Adrenal gland (tissue), 12 donors: ENCODE results near the gene L3MBTL1. TPM values are rescaled to one million over a fixed set of nuclear protein-coding genes. Genes with fewer than 3 reads are reported as not detected.

Experiments
- DNase-seq, 7 donors: peaks; one replicate each; pipeline ENCODE4 v3.0.0-alpha.2; 2019 to 2020
- H3K27ac ChIP-seq, 5 donors: fragments of 200-600 bp; sonication (generic) in 4 of 5; 1 replicate in 3 of 5; 2 replicates in 2 of 5; pipeline versions ENCODE4 v1.5.1 to v1.8.0; 2016 to 2020; ENCODE audit warnings: mild to moderate bottlenecking in 1 of 5
- H3K27me3 ChIP-seq: fragments of 200-600 bp; 2 replicates; pipeline ENCODE4 v1.8.0; 2021
- H3K36me3 ChIP-seq, 2 donors: fragments of 200-600 bp; replicated peaks in 1 of 2; 1 replicate in 1 of 2; 2 replicates in 1 of 2; pipeline versions ENCODE4 v1.5.1 to v1.8.0; 2018 to 2022
- H3K4me1 ChIP-seq, 2 donors: fragments of 200-600 bp; replicated peaks in 1 of 2; 1 replicate in 1 of 2; 2 replicates in 1 of 2; pipeline versions ENCODE4 v1.5.1 to v1.8.0; 2018 to 2021
- H3K4me3 ChIP-seq, 4 donors: fragments of 200-600 bp; sonication (generic) in 3 of 4; one replicate each; pipeline ENCODE4 v1.5.1; 2016 to 2018
- H3K9me3 ChIP-seq, 3 donors: fragments of 200-600 bp; sonication (generic) in 1 of 3; replicated peaks in 1 of 3; 1 replicate in 2 of 3; 2 replicates in 1 of 3; pipeline versions ENCODE4 v1.5.1 to v1.8.0; 2016 to 2021
- CTCF ChIP-seq, 6 experiments: fragments of 450-650 bp in 4 of 6; fragments of 200-600 bp in 2 of 6; sonication (generic) in 1 of 6; IDR thresholded peaks; 1 replicate in 5 of 6; 2 replicates in 1 of 6; pipeline versions ENCODE4 v1.5.1 to v1.8.0; 2016 to 2021; ENCODE audit warnings: antibody characterized with exemption in 6 of 6, mild to moderate bottlenecking in 2 of 6, moderate library complexity in 1 of 6
- POLR2A ChIP-seq, 2 donors: fragments of 450-650 bp; IDR thresholded peaks; one replicate each; pipeline ENCODE4 v1.6.1; 2017; ENCODE audit warnings: antibody characterized with exemption in 2 of 2, mild to moderate bottlenecking in 2 of 2, moderate library complexity in 1 of 2
- WGBS, 4 donors: extraction: QIAGEN DNeasy Blood & Tissue Kit in 2 of 4; methylation state at CpG; one replicate each; pipeline versions ENCODE4 v1.1.5 to v1.1.7; 2013 to 2017; 5-methylcytosine and 5-hydroxymethylcytosine counted together
- intact Hi-C, 2 donors: fragments of 100-400 bp; cut with DNase I; formaldehyde crosslinking; loops; one replicate each; pipeline versions ENCODE4 v1.14.1 to v1.15.0; 2022 to 2023
- polyA plus RNA-seq, 3 donors: library from polyadenylated mRNA; stranded (reverse); fragments of 200-250 nt in 2 of 3; fragments of 350-450 nt in 1 of 3; fragmentation: Illumina TruSeq in 1 of 3; extraction: RNeasy Lipid Tissue Mini Kit (QIAGEN cat#74804) in 1 of 3; gene quantifications; one replicate each; pipeline ENCODE4 v1.2.3, GENCODE V29; 2013 to 2014
- total RNA-seq, 9 donors: library from RNA; depleted of rRNA in 4 of 9; stranded (reverse); fragments of >200 nt in 4 of 9; fragments of 120-200 nt in 1 of 9; fragmentation: NEBNext Ultra II Directional in 1 of 9; extraction: Animal tissue kit (Norgen Biotek cat#: 25700) in 1 of 9; gene quantifications; one replicate each; pipeline versions ENCODE4 v1.1.0 to v1.2.4, GENCODE V29; 2013 to 2023
- donor health status: healthy with polysubstance abuse.
- donor health status: Bipolar disorder and iron deficiency.
- donor health status: DM: yes; HTN: yes; CAD: no.
- donor health status: DM: no; HTN: no; CAD: no.
- donor health status: DM: no; HTN: no; CAD: no.
- donor health status: DM: yes; HTN: yes; CAD: no.

The L3MBTL1 gene
- total and polyA plus RNA-seq, 12 donors, result 3.3 to 24.4 (median 14.0) TPM

GRCh38 chr20:43571771-43572170 lies 64.3 kb downstream of the L3MBTL1 start:
- Histone ChIP-seq H3K27me3 (no peaks in the 10 kb centered on the region), H3K27ac (no peak overlapping the region), H3K4me3 (no peak overlapping the region), H3K9me3 (no peaks in the 10 kb centered on the region), H3K4me1 (no peaks in the 10 kb centered on the region), H3K36me3 (no peaks in the 10 kb centered on the region)
- WGBS, 4 donors, result 82 to 89% (median 87%) methylated on average over 3 to 6 of the region's 6 CpGs
- no peak for DNase-seq
- no peak for TF ChIP-seq POLR2A (IDR thresholded peaks at IDR 0.05)
- TF ChIP-seq CTCF (IDR thresholded peaks at IDR 0.05), result no peak
- intact Hi-C loops, result no loop called here

GRCh38 chr20:43572891-43573290 lies 65.4 kb downstream of the L3MBTL1 start:
- TF ChIP-seq CTCF (IDR thresholded peaks at IDR 0.05), result no peak
- TF ChIP-seq POLR2A (IDR thresholded peaks at IDR 0.05), result no peak
- intact Hi-C loops, result no loop called here
- no peaks in the 10 kb centered on the region for H3K9me3 ChIP-seq
- no peak for DNase-seq
- no peaks in the 10 kb centered on the region for H3K27me3 ChIP-seq
- H3K36me3 ChIP-seq, result no peaks in the 10 kb centered on the region
- WGBS, 4 donors, result 87 to 95% (median 93%) methylated on average over 6 to 8 of the region's 8 CpGs
- H3K4me1 ChIP-seq, result no peaks in the 10 kb centered on the region
- H3K27ac ChIP-seq, result no peak overlapping the region
- H3K4me3 ChIP-seq, result no peak overlapping the region

- Histone ChIP-seq H3K4me1 (no peaks in the 10 kb centered on the region), H3K9me3 (no peaks in the 10 kb centered on the region), H3K27me3 (no peaks in the 10 kb centered on the region), H3K36me3 (no peaks in the 10 kb centered on the region), H3K27ac (no peak overlapping the region), H3K4me3 (no peak overlapping the region)
- intact Hi-C loops, result no loop called here
- DNase-seq, result no peak
- WGBS, 4 donors, result 74 to 85% (median 79%) methylated on average over 6 to 10 of the region's 10 CpGs
- TF ChIP-seq POLR2A (IDR thresholded peaks at IDR 0.05) (no peak), CTCF (IDR thresholded peaks at IDR 0.05) (no peak)
Measured at GRCh38 chr20:43576108-43576507, 68.6 kb downstream of the L3MBTL1 start.

- H3K27me3 ChIP-seq, result no peaks in the 10 kb centered on the region
- H3K4me1 ChIP-seq, result no peaks in the 10 kb centered on the region
- TF ChIP-seq CTCF (IDR thresholded peaks at IDR 0.05) (no peak), POLR2A (IDR thresholded peaks at IDR 0.05) (no peak)
- 65 to 69% (median 67%) methylated on average over 7 of the region's 7 CpGs for WGBS, 4 donors
- intact Hi-C loops, result no loop called here
- no peaks in the 10 kb centered on the region for H3K9me3 ChIP-seq
- no peak for DNase-seq
- H3K36me3 ChIP-seq, result no peaks in the 10 kb centered on the region
- H3K4me3 ChIP-seq, result no peak overlapping the region
- H3K27ac ChIP-seq, result no peak overlapping the region
Measured at GRCh38 chr20:43579861-43580793, 72.6 kb downstream of the L3MBTL1 start.
